ENCODE data around the gene RPA3. TPM values are rescaled to one million over a fixed set of nuclear protein-coding genes. Genes with fewer than 3 reads are reported as not detected.

Gene RPA3
- total RNA-seq, 1 experiment from 2014 or later = 108 TPM

DNA sequence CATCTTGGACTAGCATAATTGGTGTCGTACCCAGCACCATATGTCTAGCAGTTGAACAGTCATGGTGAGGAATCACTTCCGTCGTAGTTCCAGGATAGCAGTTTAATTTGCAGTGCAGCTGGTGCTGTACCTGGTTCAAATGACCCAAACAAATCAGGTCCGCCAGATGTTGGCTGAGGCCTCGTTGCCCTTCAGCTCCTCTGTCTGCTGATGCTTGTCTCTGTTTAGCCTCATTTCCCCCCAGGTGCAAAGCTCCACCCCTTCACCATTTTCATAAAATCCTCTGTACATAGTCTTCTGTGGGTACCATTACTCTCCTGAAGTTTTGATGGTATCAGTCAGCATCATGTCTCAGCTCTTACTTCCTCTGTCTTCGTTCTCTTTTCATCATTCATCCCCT is 42.7 kb downstream of the RPA3 start:
- TF ChIP-seq CTCF (conservative IDR thresholded peaks at IDR 0.05) = no peak
- no peak for DNase-seq
- Histone ChIP-seq H3T11ph (ENCODE audit: low read length) (no peak overlapping the region), H3K27me3 (ENCODE audit: insufficient read depth, low read length) (no peaks in the 10 kb centered on the region), H2AK5ac (ENCODE audit: insufficient read length, low read length) (no peak overlapping the region), H3K23ac (ENCODE audit: insufficient read length, low read depth, low read length) (no peak overlapping the region), H3K9ac (ENCODE audit: extremely low read depth, insufficient read length, low read length) (no peak overlapping the region), H2AFZ (ENCODE audit: low read length) (no peak overlapping the region), H2BK120ac (ENCODE audit: low read depth, low read length, poor library complexity, severe bottlenecking) (no peak overlapping the region), H2BK12ac (ENCODE audit: insufficient read length, low read depth, low read length) (no peak overlapping the region), H3K4me1 (ENCODE audit: insufficient read depth, low read length) (no peaks in the 10 kb centered on the region), H4K91ac (ENCODE audit: insufficient read length, low read depth, low read length) (no peak overlapping the region), H3K79me2 (ENCODE audit: insufficient read depth, low read length) (no peaks in the 10 kb centered on the region), H3K14ac (ENCODE audit: insufficient read depth, low read length) (no peak overlapping the region), H2BK20ac (ENCODE audit: low read depth, low read length, poor library complexity, severe bottlenecking) (no peak overlapping the region), H3K9me3 (ENCODE audit: control insufficient read depth, low read depth, low read length) (no peaks in the 10 kb centered on the region), H3K4ac (ENCODE audit: low read depth, low read length) (no peak overlapping the region), H4K8ac (replicated peaks; ENCODE audit: insufficient read length, low read depth, low read length) (no peak overlapping the region), H2BK5ac (ENCODE audit: insufficient read length, low read length) (no peak overlapping the region), H2BK15ac (ENCODE audit: low read depth, low read length) (no peak overlapping the region), H4K20me1 (ENCODE audit: control insufficient read depth, insufficient read depth, insufficient read length) (no peaks in the 10 kb centered on the region), H3K23me2 (ENCODE audit: insufficient read length, low read depth, low read length, poor library complexity, severe bottlenecking) (no peaks in the 10 kb centered on the region), H4K5ac (ENCODE audit: insufficient read length, low read depth, low read length) (no peak overlapping the region), H3K18ac (ENCODE audit: insufficient read length, low read depth, low read length) (no peak overlapping the region), H3K79me1 (ENCODE audit: insufficient read depth, low read depth, low read length, poor library complexity, severe bottlenecking) (no peaks in the 10 kb centered on the region), H3K56ac (ENCODE audit: insufficient read length, low read depth, low read length) (no peak overlapping the region), H3K4me2 (ENCODE audit: insufficient read depth, insufficient read length, low read length) (no peak overlapping the region), H3K27ac (ENCODE audit: insufficient read length, low read depth, low read length) (no peak overlapping the region)
- Mint-ChIP-seq H3K27me3 (ENCODE audit: low read depth) (no peaks in the 10 kb centered on the region), H3K27ac (peak overlapping the region in 1 of 3 experiments; percentile 57; a peak in 1 of 7 replicates), H3K4me1 (peaks cover 8 to 18% of the 10 kb centered on the region in 2 experiments), H3K9me3 (peaks cover 4% of the 10 kb centered on the region in 2 experiments; a peak in 4 of 5 replicates), H3K36me3 (ENCODE audit: insufficient read depth in 1 of 3, low read depth in 3 of 3) (peaks cover 6 to 9% (median 9%) of the 10 kb centered on the region in 3 experiments; a peak in 6 of 7 replicates), H3K4me3 (no peak overlapping the region)
- no CpG with 5 or more reads among the region's 6 CpGs for WGBS (ENCODE audit: extremely low coverage, insufficient read length, low lambda C conversion rate)
